ENCODE results near the gene DLX2. TPM values are rescaled to one million over a fixed set of nuclear protein-coding genes. Genes with fewer than 3 reads are reported as not detected.

DLX2 gene
- total and polyA plus RNA-seq, 2 of the 13 experiments (the other 11 are each of a cell fraction or from before 2014, with no cell fraction given) = 0.07 to 0.15 TPM

- TF ChIP-seq ZNF282 (IDR thresholded peaks at IDR 0.05; ENCODE audit: partially characterized antibody) (no peak), NR2C2 (CRISPR knock-in tag; IDR thresholded peaks at IDR 0.05; ENCODE audit: borderline replicate concordance) (no peak), ZNF773 (CRISPR knock-in tag; IDR thresholded peaks at IDR 0.05; ENCODE audit: borderline replicate concordance) (no peak), NKX3-1 (CRISPR knock-in tag; IDR thresholded peaks at IDR 0.05) (0 out of 2 replicates have a peak, but pooled peaks have one; percentile 19), ZNF879 (CRISPR knock-in tag; IDR thresholded peaks at IDR 0.05) (no peak), RCOR2 (CRISPR knock-in tag; IDR thresholded peaks at IDR 0.05) (no peak), ZNF768 (CRISPR knock-in tag; IDR thresholded peaks at IDR 0.05) (peak; percentile 23; the same call in 1 of the 2 replicates), PHF21A (CRISPR knock-in tag; IDR thresholded peaks at IDR 0.05) (peak; percentile 29; the same call in 1 of the 2 replicates), HCFC1 (IDR thresholded peaks at IDR 0.05; ENCODE audit: low read depth, low read length) (no peak), ZNF607 (CRISPR knock-in tag; IDR thresholded peaks at IDR 0.05; ENCODE audit: borderline replicate concordance) (no peak; the same call in 1 of the 2 replicates), PAX8 (CRISPR knock-in tag; IDR thresholded peaks at IDR 0.05; ENCODE audit: borderline replicate concordance) (no peak), CENPT (CRISPR knock-in tag; IDR thresholded peaks at IDR 0.05; ENCODE audit: low read depth) (0 out of 2 replicates have a peak, but pooled peaks have one; percentile 11), FOXC1 (CRISPR knock-in tag; IDR thresholded peaks at IDR 0.05; ENCODE audit: borderline replicate concordance) (0 out of 2 replicates have a peak, but pooled peaks have one; percentile 49), ZFY (CRISPR knock-in tag; IDR thresholded peaks at IDR 0.05) (peak; percentile 60), REL (CRISPR knock-in tag; conservative IDR thresholded peaks at IDR 0.05) (no peak), ZFP62 (CRISPR knock-in tag; IDR thresholded peaks at IDR 0.05) (no peak), ZBTB3 (CRISPR knock-in tag; IDR thresholded peaks at IDR 0.05; ENCODE audit: borderline replicate concordance, low read depth) (no peak), ZBTB10 (CRISPR knock-in tag; IDR thresholded peaks at IDR 0.05; ENCODE audit: borderline replicate concordance) (peak; percentile 73; the same call in 1 of the 2 replicates), FOSL1 (CRISPR knock-in tag; IDR thresholded peaks at IDR 0.05; ENCODE audit: borderline replicate concordance) (peak; percentile 22; the same call in 1 of the 2 replicates), BRD4 (CRISPR knock-in tag; IDR thresholded peaks at IDR 0.05) (no peak), CBX1 (IDR thresholded peaks at IDR 0.05; ENCODE audit: low read depth) (no peak), ZNF598 (CRISPR knock-in tag; IDR thresholded peaks at IDR 0.05; ENCODE audit: borderline replicate concordance) (no peak)
- TF ChIP-seq, protein P1, sequence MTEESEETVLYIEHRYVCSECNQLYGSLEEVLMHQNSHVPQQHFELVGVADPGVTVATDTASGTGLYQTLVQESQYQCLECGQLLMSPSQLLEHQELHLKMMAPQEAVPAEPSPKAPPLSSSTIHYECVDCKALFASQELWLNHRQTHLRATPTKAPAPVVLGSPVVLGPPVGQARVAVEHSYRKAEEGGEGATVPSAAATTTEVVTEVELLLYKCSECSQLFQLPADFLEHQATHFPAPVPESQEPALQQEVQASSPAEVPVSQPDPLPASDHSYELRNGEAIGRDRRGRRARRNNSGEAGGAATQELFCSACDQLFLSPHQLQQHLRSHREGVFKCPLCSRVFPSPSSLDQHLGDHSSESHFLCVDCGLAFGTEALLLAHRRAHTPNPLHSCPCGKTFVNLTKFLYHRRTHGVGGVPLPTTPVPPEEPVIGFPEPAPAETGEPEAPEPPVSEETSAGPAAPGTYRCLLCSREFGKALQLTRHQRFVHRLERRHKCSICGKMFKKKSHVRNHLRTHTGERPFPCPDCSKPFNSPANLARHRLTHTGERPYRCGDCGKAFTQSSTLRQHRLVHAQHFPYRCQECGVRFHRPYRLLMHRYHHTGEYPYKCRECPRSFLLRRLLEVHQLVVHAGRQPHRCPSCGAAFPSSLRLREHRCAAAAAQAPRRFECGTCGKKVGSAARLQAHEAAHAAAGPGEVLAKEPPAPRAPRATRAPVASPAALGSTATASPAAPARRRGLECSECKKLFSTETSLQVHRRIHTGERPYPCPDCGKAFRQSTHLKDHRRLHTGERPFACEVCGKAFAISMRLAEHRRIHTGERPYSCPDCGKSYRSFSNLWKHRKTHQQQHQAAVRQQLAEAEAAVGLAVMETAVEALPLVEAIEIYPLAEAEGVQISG (CRISPR knock-in tag; IDR thresholded peaks at IDR 0.05) = peak; percentile 46
- TF ChIP-seq, protein P2, sequence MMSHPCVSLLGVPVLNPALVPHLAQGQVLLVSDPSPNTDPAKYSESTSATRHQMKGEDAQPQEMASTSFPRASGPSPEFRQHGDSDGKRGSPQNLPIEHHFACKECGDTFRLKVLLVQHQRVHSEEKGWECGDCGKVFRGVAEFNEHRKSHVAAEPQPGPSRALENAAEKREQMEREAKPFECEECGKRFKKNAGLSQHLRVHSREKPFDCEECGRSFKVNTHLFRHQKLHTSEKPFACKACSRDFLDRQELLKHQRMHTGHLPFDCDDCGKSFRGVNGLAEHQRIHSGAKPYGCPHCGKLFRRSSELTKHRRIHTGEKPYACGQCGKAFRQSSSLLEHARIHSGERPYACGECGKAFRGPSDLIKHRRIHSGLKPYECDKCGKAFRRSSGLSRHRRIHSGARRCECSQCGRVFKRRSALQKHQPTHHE (CRISPR knock-in tag; IDR thresholded peaks at IDR 0.05; ENCODE audit: borderline replicate concordance) = no peak
Measured at GRCh38 chr2:172098650-172099471, 3.8 kb downstream of the DLX2 start (continued).
